ENCODE measurements around the gene GINM1. TPM values are rescaled to one million over a fixed set of nuclear protein-coding genes. Genes with fewer than 3 reads are reported as not detected.

GINM1 gene
- total RNA-seq, 1 donor from 2014 or later, result 36.5 TPM

- no peak overlapping the region for H3K4me3 Mint-ChIP-seq (ENCODE audit: unreplicated experiment)
- Histone ChIP-seq H3K4me1 (ENCODE audit: insufficient read depth, low read length) (no peaks in the 10 kb centered on the region), H4K20me1 (ENCODE audit: insufficient read depth, low read length) (no peaks in the 10 kb centered on the region), H3K27ac (ENCODE audit: low read depth, low read length) (no peak overlapping the region), H3K9ac (ENCODE audit: low read length) (no peak overlapping the region), H3K27me3 (ENCODE audit: insufficient read depth, low read length) (peaks cover 5% of the 10 kb centered on the region), H2AFZ (ENCODE audit: low read depth, low read length) (no peak overlapping the region), H3K4me3 (ENCODE audit: insufficient read depth, low read depth, low read length) (no peak overlapping the region), H3K79me2 (ENCODE audit: insufficient read depth, low read length) (no peaks in the 10 kb centered on the region), H3K4me2 (ENCODE audit: low read length) (no peak overlapping the region), H3K36me3 (ENCODE audit: insufficient read depth, low read length) (no peaks in the 10 kb centered on the region), H3K9me3 (ENCODE audit: insufficient read depth, low read depth, low read length) (no peaks in the 10 kb centered on the region)
- no peak for DNase-seq (ENCODE audit: low read depth)
- no peak for TF ChIP-seq EZH2 (IDR thresholded peaks at IDR 0.05; ENCODE audit: insufficient read depth, low read length)
- no peak for TF ChIP-seq CTCF (IDR thresholded peaks at IDR 0.05; ENCODE audit: insufficient read depth, low read depth, low read length)
- no peaks in the 10 kb centered on the region for H3K4me1 Mint-ChIP-seq (ENCODE audit: low read depth, unreplicated experiment)
- FAIRE-seq, result no peak
- H3K27me3 Mint-ChIP-seq (ENCODE audit: low read depth, unreplicated experiment), result peaks cover 38% of the 10 kb centered on the region
- H3K9me3 Mint-ChIP-seq (ENCODE audit: unreplicated experiment), result no peaks in the 10 kb centered on the region
- no peak overlapping the region for H3K27ac Mint-ChIP-seq (ENCODE audit: unreplicated experiment)
- no peaks in the 10 kb centered on the region for H3K36me3 Mint-ChIP-seq (ENCODE audit: low read depth, unreplicated experiment)
Measured at GRCh38 chr6:149558029-149558428, 8.1 kb upstream of the GINM1 start.

GRCh38 chr6:149559389-149559788 is 6.8 kb upstream of the GINM1 start:
- Histone ChIP-seq H3K79me2 (ENCODE audit: insufficient read depth, low read length) (no peaks in the 10 kb centered on the region), H2AFZ (ENCODE audit: low read depth, low read length) (no peak overlapping the region), H3K27ac (ENCODE audit: low read depth, low read length) (no peak overlapping the region), H4K20me1 (ENCODE audit: insufficient read depth, low read length) (no peaks in the 10 kb centered on the region), H3K36me3 (ENCODE audit: insufficient read depth, low read length) (no peaks in the 10 kb centered on the region), H3K9me3 (ENCODE audit: insufficient read depth, low read depth, low read length) (no peaks in the 10 kb centered on the region), H3K9ac (ENCODE audit: low read length) (no peak overlapping the region), H3K4me2 (ENCODE audit: low read length) (no peak overlapping the region), H3K4me1 (ENCODE audit: insufficient read depth, low read length) (peaks cover 9% of the 10 kb centered on the region), H3K4me3 (ENCODE audit: insufficient read depth, low read depth, low read length) (no peak overlapping the region), H3K27me3 (ENCODE audit: insufficient read depth, low read length) (peaks cover 3% of the 10 kb centered on the region)
- FAIRE-seq, result no peak
- Mint-ChIP-seq H3K27me3 (ENCODE audit: low read depth, unreplicated experiment) (peaks cover 34% of the 10 kb centered on the region), H3K4me1 (ENCODE audit: low read depth, unreplicated experiment) (no peaks in the 10 kb centered on the region), H3K4me3 (ENCODE audit: unreplicated experiment) (no peak overlapping the region), H3K9me3 (ENCODE audit: unreplicated experiment) (no peaks in the 10 kb centered on the region), H3K36me3 (ENCODE audit: low read depth, unreplicated experiment) (no peaks in the 10 kb centered on the region), H3K27ac (ENCODE audit: unreplicated experiment) (no peak overlapping the region)
- DNase-seq (ENCODE audit: low read depth), result no peak
- TF ChIP-seq EZH2 (IDR thresholded peaks at IDR 0.05; ENCODE audit: insufficient read depth, low read length) (no peak), CTCF (IDR thresholded peaks at IDR 0.05; ENCODE audit: insufficient read depth, low read depth, low read length) (no peak)

- Histone ChIP-seq H3K27me3 (ENCODE audit: insufficient read depth, low read length) (peaks cover 3% of the 10 kb centered on the region), H4K20me1 (ENCODE audit: insufficient read depth, low read length) (no peaks in the 10 kb centered on the region), H3K36me3 (ENCODE audit: insufficient read depth, low read length) (no peaks in the 10 kb centered on the region), H3K79me2 (ENCODE audit: insufficient read depth, low read length) (no peaks in the 10 kb centered on the region), H3K4me3 (ENCODE audit: insufficient read depth, low read depth, low read length) (no peak overlapping the region), H3K9ac (ENCODE audit: low read length) (no peak overlapping the region), H3K27ac (ENCODE audit: low read depth, low read length) (no peak overlapping the region), H2AFZ (ENCODE audit: low read depth, low read length) (no peak overlapping the region), H3K9me3 (ENCODE audit: insufficient read depth, low read depth, low read length) (no peaks in the 10 kb centered on the region), H3K4me1 (ENCODE audit: insufficient read depth, low read length) (peaks cover 11% of the 10 kb centered on the region), H3K4me2 (ENCODE audit: low read length) (no peak overlapping the region)
- FAIRE-seq (no peak), DNase-seq (ENCODE audit: low read depth) (no peak)
- no peaks in the 10 kb centered on the region for H3K36me3 Mint-ChIP-seq (ENCODE audit: low read depth, unreplicated experiment)
- H3K4me1 Mint-ChIP-seq (ENCODE audit: low read depth, unreplicated experiment), result no peaks in the 10 kb centered on the region
- H3K27ac Mint-ChIP-seq (ENCODE audit: unreplicated experiment), result no peak overlapping the region
- no peaks in the 10 kb centered on the region for H3K9me3 Mint-ChIP-seq (ENCODE audit: unreplicated experiment)
- TF ChIP-seq EZH2 (IDR thresholded peaks at IDR 0.05; ENCODE audit: insufficient read depth, low read length) (no peak), CTCF (IDR thresholded peaks at IDR 0.05; ENCODE audit: insufficient read depth, low read depth, low read length) (peak; percentile 41)
- H3K4me3 Mint-ChIP-seq (ENCODE audit: unreplicated experiment), result no peak overlapping the region
- peaks cover 25% of the 10 kb centered on the region for H3K27me3 Mint-ChIP-seq (ENCODE audit: low read depth, unreplicated experiment)
Measured at GRCh38 chr6:149560736-149561135, 5.4 kb upstream of the GINM1 start.

Data from astrocyte (in vitro differentiated cells and primary cell).